IMR-90 (cell line): ENCODE results near the gene PDE6H.

Source experiments
- POLR2A ChIP-seq: IDR thresholded peaks from 2 replicates; pipeline ENCODE4 v1.6.1; 2012; ENCODE audit warnings: mild to moderate bottlenecking, low read depth, low read length
- TF ChIP-seq, protein P1 (sequence below): conservative IDR thresholded peaks from 2 replicates; pipeline ENCODE4 v1.5.1; 2012; ENCODE audit warnings: mild to moderate bottlenecking, low read depth, low read length, improper control_type of control experiment

DNA sequence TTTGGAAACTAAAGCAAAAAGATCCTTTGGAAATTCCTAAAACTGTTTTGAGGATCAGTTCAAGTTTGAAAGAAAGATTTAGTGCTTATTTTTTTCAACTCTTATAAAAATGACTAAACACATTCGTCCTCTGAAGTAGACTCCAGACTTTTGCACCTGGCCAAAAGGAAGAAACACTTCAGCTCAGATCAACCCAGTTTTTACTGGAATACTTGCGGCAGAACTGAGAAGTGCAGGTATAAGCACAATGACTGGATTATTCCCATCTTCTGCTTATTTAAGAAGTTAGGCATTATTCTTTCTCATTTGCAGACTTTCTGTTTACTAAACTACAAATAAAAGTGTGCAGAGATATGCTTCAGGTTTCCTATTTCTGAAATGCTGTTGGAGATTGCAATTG is 41.9 kb downstream of the PDE6H start:
- TF ChIP-seq, protein P1, sequence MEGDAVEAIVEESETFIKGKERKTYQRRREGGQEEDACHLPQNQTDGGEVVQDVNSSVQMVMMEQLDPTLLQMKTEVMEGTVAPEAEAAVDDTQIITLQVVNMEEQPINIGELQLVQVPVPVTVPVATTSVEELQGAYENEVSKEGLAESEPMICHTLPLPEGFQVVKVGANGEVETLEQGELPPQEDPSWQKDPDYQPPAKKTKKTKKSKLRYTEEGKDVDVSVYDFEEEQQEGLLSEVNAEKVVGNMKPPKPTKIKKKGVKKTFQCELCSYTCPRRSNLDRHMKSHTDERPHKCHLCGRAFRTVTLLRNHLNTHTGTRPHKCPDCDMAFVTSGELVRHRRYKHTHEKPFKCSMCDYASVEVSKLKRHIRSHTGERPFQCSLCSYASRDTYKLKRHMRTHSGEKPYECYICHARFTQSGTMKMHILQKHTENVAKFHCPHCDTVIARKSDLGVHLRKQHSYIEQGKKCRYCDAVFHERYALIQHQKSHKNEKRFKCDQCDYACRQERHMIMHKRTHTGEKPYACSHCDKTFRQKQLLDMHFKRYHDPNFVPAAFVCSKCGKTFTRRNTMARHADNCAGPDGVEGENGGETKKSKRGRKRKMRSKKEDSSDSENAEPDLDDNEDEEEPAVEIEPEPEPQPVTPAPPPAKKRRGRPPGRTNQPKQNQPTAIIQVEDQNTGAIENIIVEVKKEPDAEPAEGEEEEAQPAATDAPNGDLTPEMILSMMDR = no peak
- TF ChIP-seq POLR2A = no peak
